Glomerular visceral epithelial cell (primary cell): Measurements from ENCODE around the gene SPAM1.
"Not testable (repeated sequence)": the region's sequence is repeated elsewhere in the genome, so short reads cannot be mapped to it uniquely, and the experiment has no call there.

ENCODE experiments used
- DNase-seq: peaks from one replicate; pipeline ENCODE4 v3.0.0-alpha.2; 2016; ENCODE audit errors: extremely low spot score

Gene SPAM1

DNA sequence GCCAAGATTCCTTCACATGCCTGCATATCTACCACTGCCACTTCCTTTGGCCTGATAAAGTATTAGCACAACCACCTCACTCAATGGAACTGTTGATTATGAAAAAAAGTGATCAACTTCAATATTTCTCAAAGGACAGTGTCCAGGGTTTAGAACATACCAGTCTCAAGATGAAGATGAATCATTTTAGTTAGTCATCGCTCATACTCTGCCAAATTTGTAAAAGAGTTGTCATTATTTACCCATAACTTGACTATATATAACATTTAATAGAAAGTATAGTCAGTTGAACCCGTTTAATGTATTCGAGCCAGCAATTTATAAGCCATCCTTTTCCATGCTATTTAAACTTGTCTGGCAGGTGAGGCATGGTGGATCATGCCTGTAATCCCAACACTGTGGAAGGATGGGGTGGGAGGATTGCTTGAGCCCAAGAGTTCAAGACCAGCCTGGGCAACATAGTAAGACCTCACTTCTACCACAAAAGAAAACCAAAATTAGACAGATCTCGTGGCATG, 33.2 kb downstream of the SPAM1 start:
- no peak for DNase-seq

- DNase-seq = peak; percentile 85
Observed at GRCh38 chr7:123961771-123962170, 36.7 kb downstream of the SPAM1 start.

- no peak for DNase-seq
Observed at GRCh38 chr7:123966936-123967335, 41.9 kb downstream of the SPAM1 start.

GRCh38 chr7:123972045-123972444, 47.0 kb downstream of the SPAM1 start:
- DNase-seq = no peak

- no peak for DNase-seq
Observed at GRCh38 chr7:123972831-123973230, 47.8 kb downstream of the SPAM1 start.

- no peak for DNase-seq
Observed at GRCh38 chr7:123974326-123974908, 49.4 kb downstream of the SPAM1 start.

GRCh38 chr7:123975084-123975483, 50.0 kb downstream of the SPAM1 start:
- no peak for DNase-seq

GRCh38 chr7:123977081-123977480, 52.0 kb downstream of the SPAM1 start:
- no peak for DNase-seq

DNA sequence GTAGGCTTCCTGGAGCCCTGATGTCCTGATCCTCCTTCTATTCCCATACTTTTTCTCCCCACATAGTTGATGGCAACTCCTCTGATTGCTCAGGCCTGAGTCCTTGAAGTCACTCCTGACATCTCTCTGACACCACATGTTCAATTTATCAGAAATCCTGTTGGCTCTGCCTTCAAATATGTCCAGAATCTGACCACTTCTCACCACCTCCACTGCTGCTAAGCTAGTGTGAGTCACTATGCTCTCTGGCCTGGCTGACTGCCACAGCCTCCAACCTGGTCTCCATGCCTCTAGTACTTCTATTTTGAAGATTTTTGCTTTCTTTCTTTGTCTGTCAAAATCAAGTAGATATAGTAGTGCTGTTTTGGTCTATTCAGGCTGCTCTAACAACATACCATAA, 54.8 kb downstream of the SPAM1 start:
- peak; percentile 74 for DNase-seq

DNA sequence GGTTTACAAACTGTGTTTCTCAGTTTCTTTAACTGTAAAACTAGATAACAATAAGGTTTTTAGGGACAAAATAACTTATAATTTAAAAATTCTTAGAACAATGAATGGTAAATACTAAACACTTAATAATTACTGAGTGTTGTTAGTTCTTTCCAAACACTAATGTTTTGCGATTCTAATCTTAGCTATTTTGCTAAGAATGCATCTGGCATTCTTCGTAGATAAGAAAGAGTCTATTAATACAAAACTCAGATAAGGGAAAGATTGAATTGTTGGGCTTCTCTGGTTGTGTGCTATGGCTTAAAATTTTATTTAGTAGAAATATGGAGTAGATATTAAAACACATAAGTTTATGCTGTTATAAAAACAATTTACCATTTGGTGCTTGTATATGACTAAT, 62.4 kb downstream of the SPAM1 start:
- DNase-seq = no peak

- DNase-seq = no peak
Observed at GRCh38 chr7:123992913-123993518, 68.0 kb downstream of the SPAM1 start.

- DNase-seq = no peak
Observed at GRCh38 chr7:123993996-123994395, 69.0 kb downstream of the SPAM1 start.

DNA sequence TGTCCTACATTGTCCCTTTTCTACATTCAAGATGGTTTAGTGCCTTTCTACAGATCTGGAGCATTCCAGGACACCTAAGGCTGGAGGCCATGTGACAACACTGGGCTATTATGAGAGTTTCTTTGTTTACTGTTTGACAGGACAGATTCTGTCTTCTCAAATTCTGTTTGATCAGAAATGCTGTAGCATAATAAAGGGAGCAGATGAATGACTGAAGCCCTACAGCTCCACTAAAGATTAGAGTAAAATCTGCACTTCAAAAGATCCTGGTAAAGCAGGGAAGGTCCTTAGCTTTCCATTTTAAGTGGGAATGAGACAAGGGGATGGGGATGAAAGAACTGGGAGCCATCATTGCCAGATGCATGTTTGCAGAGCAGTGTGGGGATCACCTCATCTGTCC, 69.4 kb downstream of the SPAM1 start:
- no peak for DNase-seq

- DNase-seq = no peak
Observed at GRCh38 chr7:123995617-123996326, 70.7 kb downstream of the SPAM1 start.

- no peak for DNase-seq
Observed at GRCh38 chr7:123996327-123996625, 71.2 kb downstream of the SPAM1 start.

- DNase-seq = no peak
Observed at GRCh38 chr7:123998921-123999320, 73.9 kb downstream of the SPAM1 start.

DNA sequence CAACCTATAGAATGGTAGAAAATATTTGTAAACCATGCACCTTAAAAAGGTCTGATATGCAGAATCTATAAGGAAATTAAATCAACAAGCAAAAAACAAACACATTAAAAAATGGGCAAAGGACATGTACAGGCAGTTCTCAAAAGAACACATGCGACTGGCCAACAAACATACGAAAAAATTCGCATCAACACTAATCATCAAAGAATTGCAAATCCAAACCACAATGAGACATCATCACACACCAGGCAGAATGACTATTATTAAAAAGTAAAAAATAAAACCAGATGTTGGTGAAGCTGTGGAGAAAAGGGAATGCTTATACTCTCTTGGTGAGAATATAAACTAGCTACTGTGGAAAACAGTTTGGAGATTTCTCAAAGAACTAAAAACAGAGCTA, 74.7 kb downstream of the SPAM1 start:
- DNase-seq = no peak

- DNase-seq = not testable (repeated sequence)
Observed at GRCh38 chr7:124008296-124008695, 83.3 kb downstream of the SPAM1 start.

GRCh38 chr7:124009321-124009720, 84.3 kb downstream of the SPAM1 start:
- no peak for DNase-seq
